ENCODE data around the gene ADPRM. TPM values are rescaled to one million over a fixed set of nuclear protein-coding genes. Genes with fewer than 3 reads are reported as not detected.

ADPRM gene
- total and polyA plus RNA-seq, 2 experiments from 2014 or later = 6.8 to 8.8 TPM

GRCh38 chr17:10713318-10713717, 15.9 kb downstream of the ADPRM start (continued):
- TF ChIP-seq ZNF462 (CRISPR knock-in tag; IDR thresholded peaks at IDR 0.05) = no peak

- H3K79me2 ChIP-seq (replicated peaks; ENCODE audit: insufficient read depth) = no peaks in the 10 kb centered on the region
- no peak overlapping the region for H3K4me3 ChIP-seq
- no peaks in the 10 kb centered on the region for H3F3A ChIP-seq (replicated peaks; ENCODE audit: low read depth)
- H2AFZ ChIP-seq = no peak overlapping the region
- no peaks in the 10 kb centered on the region for H3K27me3 ChIP-seq (ENCODE audit: insufficient read depth)
- H3K4me2 ChIP-seq = no peak overlapping the region
- peaks cover 10% of the 10 kb centered on the region for H3K36me3 Mint-ChIP-seq (ENCODE audit: low read depth)
- ATAC-seq (no peak), DNase-seq (ENCODE audit: low spot score) (no peak)
- H3K27me3 Mint-ChIP-seq (ENCODE audit: insufficient read depth, low read depth, poor library complexity) = peaks cover 3% of the 10 kb centered on the region
- H3K4me1 ChIP-seq (ENCODE audit: insufficient read depth) = no peaks in the 10 kb centered on the region
- no peaks in the 10 kb centered on the region; the same call in 1 of the 2 replicates for H4K20me1 ChIP-seq (replicated peaks; ENCODE audit: insufficient read depth)
- no peak overlapping the region for H3K27ac ChIP-seq (ENCODE audit: low read depth)
- no peaks in the 10 kb centered on the region for H3K9me3 Mint-ChIP-seq
- 0 out of 2 replicates have a peak, but pooled peaks cover 4% of the 10 kb centered on the region for H3K36me3 ChIP-seq (ENCODE audit: insufficient read depth)
- no peak overlapping the region for H3K4me3 Mint-ChIP-seq
- no peak overlapping the region for H3K27ac Mint-ChIP-seq
- H3K4me1 Mint-ChIP-seq = no peaks in the 10 kb centered on the region
- no peaks in the 10 kb centered on the region for H3K9me2 ChIP-seq (ENCODE audit: insufficient read depth)
- no peak for TF ChIP-seq POLR2AphosphoS5 (IDR thresholded peaks at IDR 0.05; ENCODE audit: low read depth)
- TF ChIP-seq ZNF462 (CRISPR knock-in tag; IDR thresholded peaks at IDR 0.05) = no peak
- no peak for TF ChIP-seq ZNF331 (CRISPR knock-in tag; IDR thresholded peaks at IDR 0.05; ENCODE audit: low read depth)
- TF ChIP-seq ZNF114 (CRISPR knock-in tag; IDR thresholded peaks at IDR 0.05) = no peak
- no peak for TF ChIP-seq CTCF (conservative IDR thresholded peaks at IDR 0.05; ENCODE audit: low read depth in 2 of 2)
- TF ChIP-seq JUNB (IDR thresholded peaks at IDR 0.05; ENCODE audit: unreplicated experiment) = no peak
- no peak for TF ChIP-seq STAT1 (IDR thresholded peaks at IDR 0.05; ENCODE audit: unreplicated experiment)
- TF ChIP-seq EZH2phosphoT487 (IDR thresholded peaks at IDR 0.05; ENCODE audit: unreplicated experiment) = no peak
These were observed 18.8 kb downstream of the ADPRM start for GRCh38 chr17:10716218-10716617.
